SW 1271 (cell line): ENCODE results near the gene ITSN1.

Experiments
- DNase-seq, 2 experiments: peaks; one replicate each; lab custom pipeline; 2025; lab: John Stamatoyannopoulos, UW

ITSN1 gene

GRCh38 chr21:33731447-33731846 lies 89.1 kb downstream of the ITSN1 start:
- no peak for DNase-seq

- DNase-seq, result no peak
Measured at GRCh38 chr21:33732038-33732437, 89.7 kb downstream of the ITSN1 start.

DNA sequence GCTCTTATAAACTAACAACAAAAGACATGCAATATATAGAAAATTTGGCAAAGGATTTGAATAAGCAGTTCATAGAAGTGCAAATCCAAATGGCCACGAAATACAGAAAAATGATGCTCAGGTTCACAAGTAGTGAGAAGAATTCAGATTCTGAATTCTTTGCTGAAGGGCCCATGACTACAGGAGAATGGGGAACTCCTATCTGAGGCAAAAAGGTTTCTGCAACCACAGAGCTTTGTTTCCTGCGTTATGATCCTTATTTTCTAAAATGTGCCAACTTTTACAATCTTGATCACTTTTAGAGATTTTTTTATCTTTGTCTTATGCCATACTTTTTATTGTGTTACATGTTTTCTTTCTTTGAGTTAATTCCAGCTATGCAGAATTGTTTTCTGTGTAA lies 91.3 kb downstream of the ITSN1 start:
- DNase-seq, result no peak

DNA sequence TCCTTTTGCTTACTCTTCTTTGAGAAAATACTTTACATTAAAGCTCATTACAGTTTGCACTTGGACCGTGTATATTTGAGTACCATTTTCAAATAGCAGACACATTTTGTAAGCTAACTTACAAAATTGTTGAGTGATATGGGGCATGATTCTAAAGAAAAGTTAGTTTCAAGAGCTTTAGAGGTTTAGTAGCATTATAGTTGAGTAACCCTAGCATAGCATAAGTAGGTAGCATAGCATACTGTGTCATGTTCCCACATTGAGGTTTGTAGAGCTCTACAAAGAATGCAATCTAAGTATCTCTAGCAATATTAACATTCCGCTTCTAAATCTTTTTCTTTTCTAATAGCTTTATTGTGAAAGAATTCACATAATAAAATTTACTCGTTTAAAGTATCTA lies 92.0 kb downstream of the ITSN1 start:
- no peak for DNase-seq

DNA sequence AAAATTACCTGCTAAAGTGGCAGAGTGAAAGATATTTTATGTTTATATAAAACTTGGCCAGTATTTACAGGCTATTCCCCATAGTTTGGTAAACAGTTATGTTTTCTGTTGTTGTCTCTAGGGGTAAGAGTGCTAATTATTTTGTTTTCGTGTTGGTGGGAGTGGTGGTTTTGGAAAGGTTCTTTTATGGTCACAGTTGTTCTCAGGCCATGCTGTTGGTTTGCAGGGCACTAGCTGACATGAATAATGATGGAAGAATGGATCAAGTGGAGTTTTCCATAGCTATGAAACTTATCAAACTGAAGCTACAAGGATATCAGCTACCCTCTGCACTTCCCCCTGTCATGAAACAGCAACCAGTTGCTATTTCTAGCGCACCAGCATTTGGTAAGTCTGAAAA lies 92.5 kb downstream of the ITSN1 start:
- no peak for DNase-seq

- no peak for DNase-seq
Measured at GRCh38 chr21:33736569-33736968, 94.3 kb downstream of the ITSN1 start.

- DNase-seq, result no peak
Measured at GRCh38 chr21:33739701-33740100, 97.4 kb downstream of the ITSN1 start.

- DNase-seq, result no peak
Measured at GRCh38 chr21:33747420-33747819, 105.1 kb downstream of the ITSN1 start.

- DNase-seq, result no peak
Measured at GRCh38 chr21:33748903-33749302, 106.6 kb downstream of the ITSN1 start.

DNA sequence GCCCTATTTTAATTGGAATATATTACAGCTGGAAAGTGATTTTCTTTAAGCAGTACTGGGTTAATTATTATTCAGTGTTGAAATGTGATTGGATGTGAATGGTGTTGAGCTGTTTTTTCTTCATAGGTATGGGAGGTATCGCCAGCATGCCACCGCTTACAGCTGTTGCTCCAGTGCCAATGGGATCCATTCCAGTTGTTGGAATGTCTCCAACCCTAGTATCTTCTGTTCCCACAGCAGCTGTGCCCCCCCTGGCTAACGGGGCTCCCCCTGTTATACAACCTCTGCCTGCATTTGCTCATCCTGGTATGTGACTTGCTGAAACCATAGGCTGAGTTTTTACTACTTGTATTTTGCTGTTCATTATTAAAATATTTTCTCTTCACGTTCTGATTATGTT lies 107.7 kb downstream of the ITSN1 start:
- DNase-seq, result no peak

DNA sequence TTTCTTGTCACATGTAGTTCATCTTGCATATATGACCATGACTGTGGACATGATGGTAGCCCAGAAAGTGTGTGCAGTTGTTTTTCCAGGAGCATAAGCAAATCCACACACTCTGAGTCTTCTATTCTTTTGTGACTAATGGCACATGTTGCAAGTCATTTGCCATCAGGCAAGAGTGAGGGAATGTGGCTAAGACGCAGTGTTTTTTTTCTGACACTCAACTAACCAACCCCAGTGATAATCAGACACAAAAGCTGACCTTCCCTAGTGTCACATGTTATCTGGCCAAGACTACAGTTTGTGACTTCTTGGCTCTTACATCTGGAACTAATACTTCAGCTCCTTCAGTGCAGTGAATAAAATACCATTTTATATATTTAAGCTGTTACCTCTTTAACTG lies 108.8 kb downstream of the ITSN1 start:
- no peak for DNase-seq

GRCh38 chr21:33751533-33751932 lies 109.2 kb downstream of the ITSN1 start:
- no peak for DNase-seq

- no peak for DNase-seq
Measured at GRCh38 chr21:33752260-33752659, 110.0 kb downstream of the ITSN1 start.

GRCh38 chr21:33753886-33754285 lies 111.6 kb downstream of the ITSN1 start:
- no peak for DNase-seq

DNA sequence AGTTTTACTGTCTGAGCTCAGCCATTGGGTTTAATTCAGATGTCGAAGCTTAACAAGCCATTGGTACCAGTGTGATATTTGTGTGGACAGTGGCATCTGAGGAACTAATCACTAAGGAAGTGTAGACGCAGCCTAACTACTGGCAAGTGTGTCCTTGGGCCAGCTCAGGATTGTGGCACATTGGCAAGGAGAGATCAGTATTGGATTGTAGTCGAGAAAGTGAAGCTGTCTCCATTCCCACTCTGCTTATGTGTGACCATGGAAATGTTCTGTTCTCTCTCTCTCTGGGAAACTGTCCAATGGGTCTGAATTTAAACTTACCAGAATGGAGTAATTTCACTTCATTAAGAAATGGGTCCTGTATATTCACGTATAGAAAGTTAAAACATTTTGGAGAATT lies 112.2 kb downstream of the ITSN1 start:
- DNase-seq, result no peak

- DNase-seq, result no peak
Measured at GRCh38 chr21:33755354-33755753, 113.1 kb downstream of the ITSN1 start.

GRCh38 chr21:33760641-33761440 lies 118.5 kb downstream of the ITSN1 start:
- DNase-seq, result no peak

DNA sequence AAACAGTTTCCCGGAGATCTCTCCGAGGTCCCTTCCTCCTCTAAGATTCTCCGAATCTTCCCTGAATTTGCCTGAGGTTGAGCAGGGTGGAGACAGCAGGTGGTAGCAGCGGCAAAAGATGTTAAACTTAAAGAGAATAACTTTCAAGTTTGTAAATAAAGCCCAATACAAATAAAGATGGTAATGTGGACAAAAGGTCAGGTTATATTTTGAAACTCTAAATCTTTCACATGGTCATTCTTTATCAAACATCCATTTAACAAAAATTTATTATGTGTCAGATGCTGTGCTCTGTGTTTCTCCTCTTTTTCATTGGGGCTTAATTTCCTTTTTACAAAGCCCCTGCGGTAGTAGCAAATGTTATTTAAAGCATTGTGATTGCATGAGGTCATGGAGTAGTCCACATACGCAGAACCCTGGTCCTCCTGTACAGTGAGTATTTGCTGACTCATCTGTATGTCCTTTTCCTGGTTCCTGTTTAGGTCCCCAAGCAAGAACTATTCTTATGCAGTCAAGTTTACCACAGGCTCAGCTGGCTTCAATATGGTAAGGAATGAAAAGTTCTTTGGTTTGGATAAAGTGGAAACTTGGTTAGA lies 119.2 kb downstream of the ITSN1 start:
- peak; percentile 50 to 89 for DNase-seq

- DNase-seq, result no peak
Measured at GRCh38 chr21:33762803-33763581, 120.7 kb downstream of the ITSN1 start.

DNA sequence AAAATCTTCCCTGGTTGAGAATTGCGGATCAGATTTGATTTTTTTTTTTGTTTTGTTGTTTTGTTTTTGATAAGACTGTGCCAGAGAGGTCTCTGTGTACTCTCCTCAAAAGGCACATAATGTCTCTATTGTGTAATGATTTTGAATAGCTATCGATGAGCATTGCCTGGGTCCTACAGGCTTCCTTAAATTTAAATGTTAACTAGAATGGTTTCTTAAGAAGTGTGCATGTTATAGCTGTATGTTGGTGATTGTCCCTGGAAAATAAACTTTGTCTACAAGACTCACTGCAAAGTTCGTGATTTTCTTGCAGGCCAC lies 121.2 kb downstream of the ITSN1 start:
- no peak for DNase-seq

DNA sequence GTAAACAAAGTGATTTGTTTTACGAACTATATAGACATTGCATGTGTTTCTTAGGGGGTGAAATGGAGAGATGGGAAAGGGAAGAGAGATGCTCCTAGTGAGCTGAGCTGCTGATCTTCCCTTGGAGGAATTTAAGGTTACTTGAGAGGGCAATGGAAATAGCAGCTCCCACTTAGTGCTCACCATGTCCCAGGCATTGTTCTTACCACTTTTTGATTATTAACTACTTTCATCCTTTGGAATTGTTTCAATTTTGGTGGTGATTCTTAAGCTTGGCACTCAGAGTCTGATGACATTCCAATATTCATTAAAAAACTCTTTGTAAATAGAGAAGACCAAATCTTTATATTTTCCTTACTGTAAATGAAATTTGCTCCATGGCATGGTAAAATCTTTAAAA lies 124.9 kb downstream of the ITSN1 start:
- no peak for DNase-seq

GRCh38 chr21:33767960-33768359 lies 125.7 kb downstream of the ITSN1 start:
- DNase-seq, result no peak

GRCh38 chr21:33769057-33769456 lies 126.8 kb downstream of the ITSN1 start:
- peak in 1 of 2 experiments; percentile 8 for DNase-seq
